SK-N-SH (cell line): ENCODE results near the gene RGPD3. TPM values are rescaled to one million over a fixed set of nuclear protein-coding genes. Genes with fewer than 3 reads are reported as not detected.

Source experiments
- CTCF ChIA-PET: fragments of 300-600, 350-600 bp; formaldehyde crosslinking; extraction: SDS; loops from one replicate; lab custom pipeline; 2021; lab: Yijun Ruan, JAX
- POLR2A ChIA-PET: fragments of 350-600 bp; sonication (Branson Sonifier 250); formaldehyde crosslinking; extraction: SDS; loops from one replicate; lab custom pipeline; 2020; ENCODE audit warnings: antibody characterized with exemption, inconsistent platforms; lab: Yijun Ruan, JAX
- DNase-seq: peaks from one replicate; pipeline ENCODE4 v3.0.0; 2012
- H2AFZ ChIP-seq: fragments of 200-600 bp; sonication (generic); 2 replicates; pipeline ENCODE4 v1.8.1; 2016; ENCODE audit warnings: antibody characterized with exemption, mild to moderate bottlenecking, low read depth
- H3F3A ChIP-seq: fragments of 200-600 bp; sonication (generic); replicated peaks from 2 replicates; pipeline ENCODE3; 2016; ENCODE audit warnings: antibody characterized with exemption, mild to moderate bottlenecking; ENCODE audit not compliant: insufficient read depth
- H3K27ac ChIP-seq, 2 experiments: fragments of 200-500 bp in 1 of 2; fragments of 200-600 bp in 1 of 2; sonication (Bioruptor generic) in 1 of 2; sonication (generic), shearing (Covaris generic) in 1 of 2; 2 replicates each; pipeline versions ENCODE4 v1.5.1 to v1.6.1; 2014 to 2016; ENCODE audit warnings: low read depth in 2 of 2, inconsistent platforms in 1 of 2, low read length in 1 of 2, mild to moderate bottlenecking in 1 of 2, mixed read lengths in 1 of 2
- H3K27me3 ChIP-seq: fragments of 200-600 bp; sonication (generic), shearing (Covaris generic); 2 replicates; pipeline ENCODE4 v1.6.1; 2016; ENCODE audit warnings: mixed run types; ENCODE audit not compliant: insufficient read depth
- H3K36me3 ChIP-seq, 2 experiments: fragments of 200-500 bp in 1 of 2; fragments of 200-600 bp in 1 of 2; sonication (Bioruptor generic) in 1 of 2; sonication (generic) in 1 of 2; replicated peaks in 1 of 2; 2 replicates each; pipeline versions ENCODE3 to v1.5.1; 2014 to 2016; ENCODE audit warnings: low read length in 1 of 2, mild to moderate bottlenecking in 1 of 2; ENCODE audit not compliant: insufficient read depth in 2 of 2, control insufficient read depth in 1 of 2
- H3K4me1 ChIP-seq, 2 experiments: fragments of 200-500 bp in 1 of 2; fragments of 200-600 bp in 1 of 2; sonication (Bioruptor generic) in 1 of 2; sonication (generic), shearing (Covaris generic) in 1 of 2; 2 replicates each; pipeline versions ENCODE4 v1.5.1 to v1.6.1; 2014 to 2016; ENCODE audit warnings: low read depth in 1 of 2, low read length in 1 of 2, mixed run types in 1 of 2; ENCODE audit not compliant: insufficient read depth in 2 of 2, control insufficient read depth in 1 of 2
- H3K4me2 ChIP-seq: fragments of 200-600 bp; sonication (generic), shearing (Covaris generic); 2 replicates; pipeline ENCODE4 v1.6.1; 2017; ENCODE audit warnings: mixed run types
- H3K4me3 ChIP-seq, 2 experiments: fragments of 200-500 bp in 1 of 2; fragments of 200-600 bp in 1 of 2; sonication (Bioruptor generic) in 1 of 2; sonication (generic), shearing (Covaris generic) in 1 of 2; 2 replicates each; pipeline versions ENCODE4 v1.5.1 to v1.8.1; 2014 to 2016; ENCODE audit warnings: low read depth in 2 of 2, inconsistent platforms in 1 of 2, low read length in 1 of 2, mild to moderate bottlenecking in 1 of 2, mixed read lengths in 1 of 2, moderate library complexity in 1 of 2
- H3K79me2 ChIP-seq: fragments of 200-600 bp; sonication (generic); 2 replicates; pipeline ENCODE4 v1.8.1; 2017; ENCODE audit warnings: mild to moderate bottlenecking; ENCODE audit not compliant: insufficient read depth
- H3K9ac ChIP-seq: fragments of 200-600 bp; sonication (generic); 2 replicates; pipeline ENCODE4 v1.6.1; 2017; ENCODE audit warnings: mixed run types
- H3K9me2 ChIP-seq: fragments of 200-600 bp; sonication (generic); 2 replicates; pipeline ENCODE4 v1.6.1; 2017; ENCODE audit warnings: mixed run types
- H3K9me3 ChIP-seq: fragments of 200-600 bp; sonication (generic); 2 replicates; pipeline ENCODE4 v1.6.1; 2017; ENCODE audit warnings: mixed run types, mild to moderate bottlenecking, moderate library complexity
- H4K20me1 ChIP-seq: fragments of 200-600 bp; sonication (generic); 2 replicates; pipeline ENCODE4 v1.6.1; 2017; ENCODE audit warnings: mild to moderate bottlenecking, mixed run types; ENCODE audit not compliant: insufficient read depth
- EZH2phosphoT487 ChIP-seq: fragments of 200-600 bp; sonication (generic); IDR thresholded peaks from 2 replicates; pipeline ENCODE4 v1.6.1; 2017; ENCODE audit warnings: low read depth, mixed run types, mild to moderate bottlenecking, antibody characterized with exemption, moderate library complexity, borderline replicate concordance
- SIN3A ChIP-seq: IDR thresholded peaks from 2 replicates; pipeline ENCODE4 v1.6.1; 2012; ENCODE audit warnings: low read depth, mild to moderate bottlenecking, low read length, moderate library complexity, borderline replicate concordance
- TAF1 ChIP-seq: IDR thresholded peaks from 2 replicates; pipeline ENCODE4 v1.6.1; 2012; ENCODE audit warnings: low read depth, mild to moderate bottlenecking, low read length, moderate library complexity, borderline replicate concordance
- YY1 ChIP-seq: IDR thresholded peaks from 2 replicates; pipeline ENCODE4 v1.4.0; 2012; ENCODE audit warnings: low read depth, mild to moderate bottlenecking
- WGBS: methylation state at CpG from one replicate; pipeline ENCODE4 v1.1.6; 2017; ENCODE audit warnings: low lambda C conversion rate; 5-methylcytosine and 5-hydroxymethylcytosine counted together
- polyA plus RNA-seq, 3 experiments: library from polyadenylated mRNA; depleted of rRNA; stranded (reverse); fragments of >200 nt; gene quantifications; 2 replicates each; pipeline ENCODE4 v1.2.3, GENCODE V29; 2012
- TF ChIP-seq, protein P1 (sequence below): IDR thresholded peaks from 2 replicates; pipeline ENCODE4 v1.6.1; 2012; ENCODE audit warnings: mild to moderate bottlenecking, low read depth, low read length, moderate library complexity
- TF ChIP-seq, protein P2 (sequence below): fragments of 150-350 bp; IDR thresholded peaks from 2 replicates; pipeline ENCODE4 v1.6.1; 2016; ENCODE audit warnings: mild to moderate bottlenecking, low read depth, low read length
- TF ChIP-seq, protein P3 (sequence below): IDR thresholded peaks from 2 replicates; pipeline ENCODE4 v1.4.0; 2012; ENCODE audit warnings: low read depth, borderline replicate concordance

The RGPD3 gene
- polyA plus RNA-seq, 1 of the 3 experiments (the other 2 are of a cell fraction) = 0.05 TPM

DNA sequence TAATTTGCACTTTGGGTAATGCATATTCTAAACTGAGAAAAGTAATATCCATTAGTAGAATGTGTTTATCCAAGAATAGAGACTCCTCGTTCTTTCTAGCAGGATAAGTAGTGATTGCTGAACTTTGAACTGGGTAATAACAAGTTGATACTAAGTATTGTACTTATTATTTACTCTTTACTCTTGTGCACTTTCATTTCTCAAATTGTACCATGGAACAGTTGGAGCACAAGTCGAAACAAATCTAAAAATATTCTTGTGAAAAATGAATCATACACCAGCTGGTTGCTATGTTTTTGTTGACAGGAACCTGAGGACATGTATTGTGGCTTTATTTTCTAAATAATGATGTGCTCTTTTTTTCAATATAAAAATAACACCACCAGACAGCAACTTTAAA is 111.9 kb downstream of the RGPD3 start:
- no peaks in the 10 kb centered on the region for H3K36me3 ChIP-seq
- no peak for DNase-seq
- POLR2A ChIA-PET = no interaction called here
- H3K27ac ChIP-seq = no peak overlapping the region
- no peaks in the 10 kb centered on the region for H3K4me1 ChIP-seq
- H3F3A ChIP-seq = no peaks in the 10 kb centered on the region
- no peak overlapping the region for H3K9ac ChIP-seq
- H3K9me2 ChIP-seq = no peaks in the 10 kb centered on the region
- no peaks in the 10 kb centered on the region for H3K79me2 ChIP-seq
- TF ChIP-seq SIN3A (no peak), EZH2phosphoT487 (no peak), YY1 (no peak)
- TF ChIP-seq, protein P1, sequence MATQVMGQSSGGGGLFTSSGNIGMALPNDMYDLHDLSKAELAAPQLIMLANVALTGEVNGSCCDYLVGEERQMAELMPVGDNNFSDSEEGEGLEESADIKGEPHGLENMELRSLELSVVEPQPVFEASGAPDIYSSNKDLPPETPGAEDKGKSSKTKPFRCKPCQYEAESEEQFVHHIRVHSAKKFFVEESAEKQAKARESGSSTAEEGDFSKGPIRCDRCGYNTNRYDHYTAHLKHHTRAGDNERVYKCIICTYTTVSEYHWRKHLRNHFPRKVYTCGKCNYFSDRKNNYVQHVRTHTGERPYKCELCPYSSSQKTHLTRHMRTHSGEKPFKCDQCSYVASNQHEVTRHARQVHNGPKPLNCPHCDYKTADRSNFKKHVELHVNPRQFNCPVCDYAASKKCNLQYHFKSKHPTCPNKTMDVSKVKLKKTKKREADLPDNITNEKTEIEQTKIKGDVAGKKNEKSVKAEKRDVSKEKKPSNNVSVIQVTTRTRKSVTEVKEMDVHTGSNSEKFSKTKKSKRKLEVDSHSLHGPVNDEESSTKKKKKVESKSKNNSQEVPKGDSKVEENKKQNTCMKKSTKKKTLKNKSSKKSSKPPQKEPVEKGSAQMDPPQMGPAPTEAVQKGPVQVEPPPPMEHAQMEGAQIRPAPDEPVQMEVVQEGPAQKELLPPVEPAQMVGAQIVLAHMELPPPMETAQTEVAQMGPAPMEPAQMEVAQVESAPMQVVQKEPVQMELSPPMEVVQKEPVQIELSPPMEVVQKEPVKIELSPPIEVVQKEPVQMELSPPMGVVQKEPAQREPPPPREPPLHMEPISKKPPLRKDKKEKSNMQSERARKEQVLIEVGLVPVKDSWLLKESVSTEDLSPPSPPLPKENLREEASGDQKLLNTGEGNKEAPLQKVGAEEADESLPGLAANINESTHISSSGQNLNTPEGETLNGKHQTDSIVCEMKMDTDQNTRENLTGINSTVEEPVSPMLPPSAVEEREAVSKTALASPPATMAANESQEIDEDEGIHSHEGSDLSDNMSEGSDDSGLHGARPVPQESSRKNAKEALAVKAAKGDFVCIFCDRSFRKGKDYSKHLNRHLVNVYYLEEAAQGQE = no peak
- TF ChIP-seq, protein P2, sequence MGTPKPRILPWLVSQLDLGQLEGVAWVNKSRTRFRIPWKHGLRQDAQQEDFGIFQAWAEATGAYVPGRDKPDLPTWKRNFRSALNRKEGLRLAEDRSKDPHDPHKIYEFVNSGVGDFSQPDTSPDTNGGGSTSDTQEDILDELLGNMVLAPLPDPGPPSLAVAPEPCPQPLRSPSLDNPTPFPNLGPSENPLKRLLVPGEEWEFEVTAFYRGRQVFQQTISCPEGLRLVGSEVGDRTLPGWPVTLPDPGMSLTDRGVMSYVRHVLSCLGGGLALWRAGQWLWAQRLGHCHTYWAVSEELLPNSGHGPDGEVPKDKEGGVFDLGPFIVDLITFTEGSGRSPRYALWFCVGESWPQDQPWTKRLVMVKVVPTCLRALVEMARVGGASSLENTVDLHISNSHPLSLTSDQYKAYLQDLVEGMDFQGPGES = no peak
- H3K27me3 ChIP-seq = no peaks in the 10 kb centered on the region
- no peak overlapping the region for H3K4me2 ChIP-seq
- H3K4me3 ChIP-seq = no peak overlapping the region
- no peaks in the 10 kb centered on the region for H4K20me1 ChIP-seq
- no peaks in the 10 kb centered on the region for H3K9me3 ChIP-seq
- CTCF ChIA-PET = no interaction called here
- no peak overlapping the region for H2AFZ ChIP-seq
- 9% methylated on average over 2 of the region's 2 CpGs for WGBS

- POLR2A ChIA-PET = no interaction called here
- Histone ChIP-seq H3K36me3 (no peaks in the 10 kb centered on the region), H3K4me2 (no peak overlapping the region), H3K4me1 (no peaks in the 10 kb centered on the region), H3K79me2 (no peaks in the 10 kb centered on the region), H3K4me3 (no peak overlapping the region), H3F3A (no peaks in the 10 kb centered on the region)
- CTCF ChIA-PET = no interaction called here
- 53% methylated on average over 5 of the region's 5 CpGs for WGBS
- no peak for DNase-seq
- TF ChIP-seq TAF1 = no peak
- TF ChIP-seq, protein P3, sequence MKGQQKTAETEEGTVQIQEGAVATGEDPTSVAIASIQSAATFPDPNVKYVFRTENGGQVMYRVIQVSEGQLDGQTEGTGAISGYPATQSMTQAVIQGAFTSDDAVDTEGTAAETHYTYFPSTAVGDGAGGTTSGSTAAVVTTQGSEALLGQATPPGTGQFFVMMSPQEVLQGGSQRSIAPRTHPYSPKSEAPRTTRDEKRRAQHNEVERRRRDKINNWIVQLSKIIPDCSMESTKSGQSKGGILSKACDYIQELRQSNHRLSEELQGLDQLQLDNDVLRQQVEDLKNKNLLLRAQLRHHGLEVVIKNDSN = no peak
- TF ChIP-seq, all 33 proteins: peak for 0
- no peaks in the 10 kb centered on the region for H3K27me3 ChIP-seq
- no peaks in the 10 kb centered on the region for H4K20me1 ChIP-seq
- H3K9ac ChIP-seq = no peak overlapping the region
- no peaks in the 10 kb centered on the region for H3K9me2 ChIP-seq
- no peaks in the 10 kb centered on the region for H3K9me3 ChIP-seq
- no peak overlapping the region for H3K27ac ChIP-seq
- H2AFZ ChIP-seq = no peak overlapping the region
Observed at GRCh38 chr2:106353676-106354075, 114.5 kb downstream of the RGPD3 start.
